Activated CD8-positive, alpha-beta memory T cell treated with anti-CD3 and anti-CD28 coated beads, Interleukin-2, amount 50 U/mL, for 1 hour (primary cell): ENCODE results near the gene MAMDC4.
"Not testable (repeated sequence)": the region's sequence is repeated elsewhere in the genome, so short reads cannot be mapped to it uniquely, and the experiment has no call there.

Experiments used
- DNase-seq: peaks from one replicate; pipeline ENCODE4 v3.0.0-alpha.2; 2020; ENCODE audit errors: extremely low read depth

MAMDC4 gene

GRCh38 chr9:136851941-136852663 lies at the start of gene MAMDC4:
TSS of gene MAMDC4 (plus strand) at chr9:136852346. CDS start at chr9:136852417, 71 bp downstream.
- no peak for DNase-seq

- DNase-seq: not testable (repeated sequence)
These were observed 49.1 kb upstream of the MAMDC4 start for GRCh38 chr9:136803009-136803550.

- DNase-seq: no peak
These were observed 48.3 kb upstream of the MAMDC4 start for GRCh38 chr9:136803551-136804508.

- DNase-seq: no peak
These were observed 47.5 kb upstream of the MAMDC4 start for GRCh38 chr9:136804509-136805206.

- DNase-seq: no peak
These were observed 46.9 kb upstream of the MAMDC4 start for GRCh38 chr9:136805207-136805740.

GRCh38 chr9:136806067-136806466 lies 46.1 kb upstream of the MAMDC4 start:
- DNase-seq: no peak

GRCh38 chr9:136806631-136807201 lies 45.4 kb upstream of the MAMDC4 start:
- DNase-seq: no peak

- peak; percentile 30 for DNase-seq
These were observed 44.7 kb upstream of the MAMDC4 start, which contains the start of gene RABL6 for GRCh38 chr9:136807281-136808074. TSS of gene RABL6 (plus strand) at chr9:136807948. CDS start at chr9:136808197, 249 bp downstream.

- no peak for DNase-seq
These were observed 43.9 kb upstream of the MAMDC4 start for GRCh38 chr9:136808075-136808805.

- no peak for DNase-seq
These were observed 43.4 kb upstream of the MAMDC4 start for GRCh38 chr9:136808806-136809158.

- no peak for DNase-seq
These were observed 37.3 kb upstream of the MAMDC4 start for GRCh38 chr9:136814725-136815421.

- DNase-seq: no peak
These were observed 36.7 kb upstream of the MAMDC4 start for GRCh38 chr9:136815422-136815782.

- DNase-seq: no peak
These were observed 30.9 kb upstream of the MAMDC4 start for GRCh38 chr9:136820971-136821825.

GRCh38 chr9:136821826-136822544 lies 30.2 kb upstream of the MAMDC4 start:
- DNase-seq: no peak

- no peak for DNase-seq
These were observed 28.8 kb upstream of the MAMDC4 start for GRCh38 chr9:136823136-136824046.

- DNase-seq: no peak
These were observed 27.5 kb upstream of the MAMDC4 start for GRCh38 chr9:136824496-136825225.
